Testis (tissue), 3 donors: ENCODE data around the gene AKAP12. TPM values are rescaled to one million over a fixed set of nuclear protein-coding genes. Genes with fewer than 3 reads are reported as not detected.
A peak's percentile ranks its signal among the peaks of the same experiment; 100 is the strongest.

Experiments
- DNase-seq: peaks from one replicate; pipeline ENCODE4 v3.0.0-alpha.2; 2019
- H3K27ac ChIP-seq, 2 donors: fragments of 200-600 bp; sonication (generic); one replicate each; pipeline ENCODE4 v1.5.1; 2019
- H3K27me3 ChIP-seq: fragments of 200-600 bp; sonication (generic); one replicate; pipeline ENCODE4 v1.5.1; 2019
- H3K36me3 ChIP-seq: fragments of 200-600 bp; sonication (generic); one replicate; pipeline ENCODE4 v1.5.1; 2017; ENCODE audit warnings: low read depth; ENCODE audit errors: missing control alignments
- H3K4me1 ChIP-seq: fragments of 200-600 bp; sonication (generic); one replicate; pipeline ENCODE4 v1.5.1; 2019
- H3K4me3 ChIP-seq, 2 donors: fragments of 200-600 bp; sonication (generic); one replicate each; pipeline ENCODE4 v1.5.1; 2017 to 2019
- H3K9me3 ChIP-seq: fragments of 200-600 bp; sonication (generic); one replicate; pipeline ENCODE4 v1.5.1; 2017
- POLR2A ChIP-seq: fragments of 450-650 bp; IDR thresholded peaks from one replicate; pipeline ENCODE4 v1.6.1; 2017; ENCODE audit warnings: antibody characterized with exemption, mild to moderate bottlenecking, moderate library complexity
- WGBS, 2 donors: methylation state at CpG; one replicate each; pipeline ENCODE4 v1.1.5; 2018; 5-methylcytosine and 5-hydroxymethylcytosine counted together
- intact Hi-C: fragments of 100-400 bp; cut with DNase I; formaldehyde crosslinking; loops from one replicate; pipeline ENCODE4 v1.15.1; 2023; ENCODE audit warnings: low total_unique reads
- polyA plus RNA-seq: library from polyadenylated mRNA; stranded (reverse); fragments of 350-450 nt; fragmentation: Illumina TruSeq; extraction: RNeasy Lipid Tissue Mini Kit (QIAGEN cat#74804); gene quantifications from one replicate; pipeline ENCODE4 v1.2.3, GENCODE V29; 2014; ENCODE audit warnings: low read depth, low replicate concordance; ENCODE audit not compliant: insufficient read depth
- total RNA-seq, 2 donors: library from RNA; depleted of rRNA; stranded (reverse); fragments of >200 nt; gene quantifications; one replicate each; pipeline ENCODE4 v1.2.3, GENCODE V29; 2016
- TF ChIP-seq, protein P1 (sequence below), 3 experiments: fragments of 450-650 bp in 2 of 3; fragments of 200-600 bp in 1 of 3; sonication (generic) in 1 of 3; IDR thresholded peaks; one replicate each; pipeline ENCODE4 v1.5.1; 2016 to 2019; ENCODE audit warnings: antibody characterized with exemption in 3 of 3, mild to moderate bottlenecking in 2 of 3, moderate library complexity in 1 of 3

The AKAP12 gene
- total and polyA plus RNA-seq, 3 donors from 2014 or later = 244 to 287 (median 280) TPM

DNA sequence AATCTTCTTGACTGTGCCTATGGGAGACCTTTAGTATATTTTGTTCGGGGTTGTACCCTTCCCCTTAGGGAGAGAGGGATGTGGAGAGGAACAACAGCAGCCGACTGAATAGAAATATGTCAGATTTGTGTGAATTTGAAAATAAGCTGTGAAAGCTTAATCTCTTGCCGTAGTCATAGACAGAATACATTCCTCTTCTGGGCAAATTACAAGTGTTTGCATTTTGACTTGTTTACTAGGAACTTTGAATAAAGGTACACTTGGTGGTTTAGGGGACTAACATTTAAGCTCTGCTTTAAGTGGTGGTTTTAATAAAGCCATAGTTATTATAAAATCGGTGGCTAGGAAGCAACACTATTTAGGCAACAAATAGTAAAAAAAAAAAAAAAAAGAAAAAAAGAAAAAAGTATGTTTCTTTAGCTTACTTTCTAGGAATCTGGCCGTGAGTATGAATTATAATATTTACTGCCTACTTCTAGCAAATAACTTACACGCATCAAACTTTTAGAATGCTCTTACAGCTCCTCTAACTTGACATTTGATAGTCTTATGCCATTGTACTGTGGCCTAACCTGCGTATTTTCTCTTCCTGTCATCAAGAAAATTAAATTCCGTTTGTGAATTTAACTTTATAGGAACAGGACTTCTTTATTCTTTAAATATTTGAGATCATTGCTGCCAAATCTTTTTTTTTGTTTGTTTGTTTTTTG is 86.5 kb downstream of the AKAP12 start:
- WGBS, 2 donors = 28 to 36% methylated on average over 8 of the region's 8 CpGs
- intact Hi-C loops = loop anchor here (10.0 kb wide), 1 partner anchor 431 kb away; no protein-coding TSS in a partner anchor
- no peak for TF ChIP-seq POLR2A
- TF ChIP-seq, protein P1, sequence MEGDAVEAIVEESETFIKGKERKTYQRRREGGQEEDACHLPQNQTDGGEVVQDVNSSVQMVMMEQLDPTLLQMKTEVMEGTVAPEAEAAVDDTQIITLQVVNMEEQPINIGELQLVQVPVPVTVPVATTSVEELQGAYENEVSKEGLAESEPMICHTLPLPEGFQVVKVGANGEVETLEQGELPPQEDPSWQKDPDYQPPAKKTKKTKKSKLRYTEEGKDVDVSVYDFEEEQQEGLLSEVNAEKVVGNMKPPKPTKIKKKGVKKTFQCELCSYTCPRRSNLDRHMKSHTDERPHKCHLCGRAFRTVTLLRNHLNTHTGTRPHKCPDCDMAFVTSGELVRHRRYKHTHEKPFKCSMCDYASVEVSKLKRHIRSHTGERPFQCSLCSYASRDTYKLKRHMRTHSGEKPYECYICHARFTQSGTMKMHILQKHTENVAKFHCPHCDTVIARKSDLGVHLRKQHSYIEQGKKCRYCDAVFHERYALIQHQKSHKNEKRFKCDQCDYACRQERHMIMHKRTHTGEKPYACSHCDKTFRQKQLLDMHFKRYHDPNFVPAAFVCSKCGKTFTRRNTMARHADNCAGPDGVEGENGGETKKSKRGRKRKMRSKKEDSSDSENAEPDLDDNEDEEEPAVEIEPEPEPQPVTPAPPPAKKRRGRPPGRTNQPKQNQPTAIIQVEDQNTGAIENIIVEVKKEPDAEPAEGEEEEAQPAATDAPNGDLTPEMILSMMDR (IDR thresholded peaks at IDR 0.05) = no peak
- peak overlapping the region; percentile 46 to 60 for H3K4me3 ChIP-seq
- no peak for DNase-seq
- no peaks in the 10 kb centered on the region for H3K9me3 ChIP-seq
- no peaks in the 10 kb centered on the region for H3K27me3 ChIP-seq
- H3K4me1 ChIP-seq = peaks cover 14% of the 10 kb centered on the region
- H3K36me3 ChIP-seq = no peaks in the 10 kb centered on the region
- peak overlapping the region; percentile 64 to 71 for H3K27ac ChIP-seq

DNA sequence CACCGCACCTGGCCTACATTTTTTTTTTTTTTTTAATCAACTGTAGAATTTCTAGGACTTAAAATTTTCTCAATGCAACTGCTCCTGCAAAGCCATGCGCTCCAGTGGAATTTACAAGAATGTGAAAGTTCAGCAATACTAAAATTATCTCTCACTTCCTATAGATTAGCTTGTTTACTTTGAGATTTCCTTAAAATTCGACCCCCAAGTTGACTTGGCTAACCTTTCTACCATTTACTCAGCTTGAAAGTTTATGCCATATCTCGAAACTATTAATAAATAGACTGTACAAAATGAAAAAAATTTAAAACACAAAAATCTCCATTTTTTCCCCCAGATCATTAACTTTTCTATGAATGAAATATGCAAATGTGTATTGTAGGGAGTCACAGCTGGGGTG is 87.3 kb downstream of the AKAP12 start:
- no peaks in the 10 kb centered on the region for H3K36me3 ChIP-seq
- DNase-seq = no peak
- 78 to 84% methylated on average over 4 of the region's 4 CpGs for WGBS, 2 donors
- no peak overlapping the region for H3K4me3 ChIP-seq
- H3K27ac ChIP-seq = no peak overlapping the region
- H3K27me3 ChIP-seq = no peaks in the 10 kb centered on the region
- H3K9me3 ChIP-seq = no peaks in the 10 kb centered on the region
- H3K4me1 ChIP-seq = peaks cover 14% of the 10 kb centered on the region
- TF ChIP-seq, protein P1 (IDR thresholded peaks at IDR 0.05) = no peak
- TF ChIP-seq POLR2A = no peak
- intact Hi-C loops = loop anchor here (10.0 kb wide), 1 partner anchor 432 kb away; no protein-coding TSS in a partner anchor

DNA sequence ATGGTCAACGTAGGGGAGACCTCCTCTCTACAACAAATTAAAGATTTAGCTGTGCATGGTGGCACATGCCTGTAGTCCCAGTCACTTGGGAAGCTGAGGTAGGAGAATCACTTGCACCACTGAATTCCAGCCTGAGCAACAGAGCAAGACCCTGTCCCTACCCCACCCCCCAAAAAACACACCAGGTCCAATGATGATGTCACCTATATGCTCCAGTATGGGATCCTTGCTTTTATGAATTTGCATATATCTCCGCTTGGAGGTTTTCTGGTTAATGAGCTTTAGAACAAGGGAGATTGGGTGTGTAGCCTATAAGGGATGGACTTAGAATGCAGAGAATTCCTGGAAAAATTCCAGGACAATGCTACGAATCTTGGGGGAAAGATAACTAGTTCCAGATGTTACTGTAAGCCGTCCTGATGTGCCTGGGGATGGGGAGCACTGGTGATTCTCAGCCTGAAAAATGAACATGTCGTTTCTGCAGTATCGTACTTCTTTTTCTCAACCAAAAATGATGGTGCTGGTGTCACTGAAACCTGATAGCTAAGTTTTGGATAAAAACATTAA is 90.4 kb downstream of the AKAP12 start:
- Histone ChIP-seq H3K4me1 (no peaks in the 10 kb centered on the region), H3K36me3 (no peaks in the 10 kb centered on the region), H3K27ac (no peak overlapping the region), H3K27me3 (no peaks in the 10 kb centered on the region), H3K9me3 (no peaks in the 10 kb centered on the region), H3K4me3 (no peak overlapping the region)
- TF ChIP-seq, protein P1 (IDR thresholded peaks at IDR 0.05) = no peak
- no peak for TF ChIP-seq POLR2A
- intact Hi-C loops = no loop called here
- no peak for DNase-seq
- 59 to 65% methylated on average over 6 of the region's 6 CpGs for WGBS, 2 donors

DNA sequence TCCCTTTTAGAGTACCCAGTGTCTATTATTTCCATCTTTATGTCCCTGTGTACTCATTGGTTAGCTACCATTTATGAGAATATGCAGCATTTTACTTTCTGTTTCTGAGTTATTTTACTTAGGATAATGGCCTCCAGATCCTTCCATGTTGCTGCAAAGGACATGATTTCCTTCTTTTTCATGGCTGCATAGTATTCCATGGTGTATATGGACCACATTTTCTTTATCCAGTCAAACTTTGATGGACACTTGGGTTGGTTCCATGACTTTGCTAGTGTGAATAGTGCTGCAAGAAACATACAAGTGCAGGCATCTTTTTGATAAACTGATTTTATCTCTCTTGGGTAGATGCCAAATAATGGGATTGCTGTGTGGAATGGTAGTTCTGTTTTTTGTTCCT is 96.2 kb downstream of the AKAP12 start:
- intact Hi-C loops = no loop called here
- no peaks in the 10 kb centered on the region for H3K9me3 ChIP-seq
- TF ChIP-seq, protein P1 (IDR thresholded peaks at IDR 0.05) = no peak
- TF ChIP-seq POLR2A = no peak
- no peak overlapping the region for H3K27ac ChIP-seq
- H3K4me3 ChIP-seq = no peak overlapping the region
- H3K36me3 ChIP-seq = no peaks in the 10 kb centered on the region
- H3K27me3 ChIP-seq = no peaks in the 10 kb centered on the region
- DNase-seq = no peak
- H3K4me1 ChIP-seq = no peaks in the 10 kb centered on the region
